ENCODE results near the gene EFL1. TPM values are rescaled to one million over a fixed set of nuclear protein-coding genes. Genes with fewer than 3 reads are reported as not detected.

The EFL1 gene
- polyA plus RNA-seq, 1 experiment = 13.0 TPM

DNA sequence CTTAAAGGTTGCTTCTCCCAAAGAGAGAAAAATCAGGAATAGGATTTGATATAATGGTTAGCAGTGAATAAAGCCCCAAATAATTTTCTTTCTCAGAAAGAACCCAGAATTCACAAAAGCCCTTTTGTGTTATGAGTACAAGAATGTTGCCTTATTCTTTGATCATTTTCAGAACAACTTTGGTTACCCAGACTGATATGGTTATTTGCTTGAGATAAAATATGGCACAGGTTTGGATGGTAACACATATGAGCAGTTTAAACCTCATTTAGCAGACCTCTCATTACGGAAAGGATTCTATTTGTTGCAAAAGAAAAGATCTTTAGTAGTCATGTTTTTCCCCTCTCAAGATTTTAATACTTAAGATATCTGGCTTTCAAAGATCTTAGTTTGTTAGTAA, 111.9 kb downstream of the EFL1 start:
- ChIA-PET CTCF (interaction anchor here (1.3 kb wide), 1 partner anchor 10 kb away, joined by 3 read pairs; no protein-coding TSS in a partner anchor), POLR2A (no interaction called here)
- TF ChIP-seq, protein P1, sequence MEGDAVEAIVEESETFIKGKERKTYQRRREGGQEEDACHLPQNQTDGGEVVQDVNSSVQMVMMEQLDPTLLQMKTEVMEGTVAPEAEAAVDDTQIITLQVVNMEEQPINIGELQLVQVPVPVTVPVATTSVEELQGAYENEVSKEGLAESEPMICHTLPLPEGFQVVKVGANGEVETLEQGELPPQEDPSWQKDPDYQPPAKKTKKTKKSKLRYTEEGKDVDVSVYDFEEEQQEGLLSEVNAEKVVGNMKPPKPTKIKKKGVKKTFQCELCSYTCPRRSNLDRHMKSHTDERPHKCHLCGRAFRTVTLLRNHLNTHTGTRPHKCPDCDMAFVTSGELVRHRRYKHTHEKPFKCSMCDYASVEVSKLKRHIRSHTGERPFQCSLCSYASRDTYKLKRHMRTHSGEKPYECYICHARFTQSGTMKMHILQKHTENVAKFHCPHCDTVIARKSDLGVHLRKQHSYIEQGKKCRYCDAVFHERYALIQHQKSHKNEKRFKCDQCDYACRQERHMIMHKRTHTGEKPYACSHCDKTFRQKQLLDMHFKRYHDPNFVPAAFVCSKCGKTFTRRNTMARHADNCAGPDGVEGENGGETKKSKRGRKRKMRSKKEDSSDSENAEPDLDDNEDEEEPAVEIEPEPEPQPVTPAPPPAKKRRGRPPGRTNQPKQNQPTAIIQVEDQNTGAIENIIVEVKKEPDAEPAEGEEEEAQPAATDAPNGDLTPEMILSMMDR (IDR thresholded peaks at IDR 0.05; ENCODE audit: insufficient read depth, low read depth, low read length) = no peak
- Histone ChIP-seq H3K27me3 (ENCODE audit: control insufficient read depth, insufficient read depth, low read length) (no peaks in the 10 kb centered on the region), H3K36me3 (ENCODE audit: control insufficient read depth, insufficient read depth, low read length) (0 out of 2 replicates have a peak, but pooled peaks cover 1% of the 10 kb centered on the region), H3K4me3 (ENCODE audit: low read depth, low read length) (no peak overlapping the region)
- no peak for DNase-seq (ENCODE audit: low read depth)

- TF ChIP-seq, protein P1 (IDR thresholded peaks at IDR 0.05; ENCODE audit: insufficient read depth, low read depth, low read length) = no peak
- no peaks in the 10 kb centered on the region for H3K27me3 ChIP-seq (ENCODE audit: control insufficient read depth, insufficient read depth, low read length)
- POLR2A ChIA-PET = no interaction called here
- H3K36me3 ChIP-seq (ENCODE audit: control insufficient read depth, insufficient read depth, low read length) = 0 out of 2 replicates have a peak, but pooled peaks cover 1% of the 10 kb centered on the region
- CTCF ChIA-PET = interaction anchor here (1.0 to 1.1 kb wide), 2 partner anchors 14 to 37 kb away, joined by 3 to 5 read pairs; no protein-coding TSS in a partner anchor
- DNase-seq (ENCODE audit: low read depth) = no peak
- no peak overlapping the region for H3K4me3 ChIP-seq (ENCODE audit: low read depth, low read length)
These were observed 115.5 kb downstream of the EFL1 start for GRCh38 chr15:82146990-82147461.

- ChIA-PET POLR2A (no interaction called here), CTCF (interaction anchor here (1.1 kb wide), 1 partner anchor 14 kb away, joined by 3 read pairs; no protein-coding TSS in a partner anchor)
- DNase-seq (ENCODE audit: low read depth) = no peak
- no peak overlapping the region for H3K4me3 ChIP-seq (ENCODE audit: low read depth, low read length)
- no peaks in the 10 kb centered on the region for H3K27me3 ChIP-seq (ENCODE audit: control insufficient read depth, insufficient read depth, low read length)
- H3K36me3 ChIP-seq (ENCODE audit: control insufficient read depth, insufficient read depth, low read length) = 0 out of 2 replicates have a peak, but pooled peaks cover 1% of the 10 kb centered on the region
- TF ChIP-seq, protein P1 (IDR thresholded peaks at IDR 0.05; ENCODE audit: insufficient read depth, low read depth, low read length) = no peak
These were observed 116.0 kb downstream of the EFL1 start for GRCh38 chr15:82146576-82146975.

- ChIA-PET POLR2A (no interaction called here), CTCF (interaction anchor here (0.9 to 1.4 kb wide), 5 partner anchors 15 to 53 kb away, joined by 3 to 4 read pairs (median 3); no protein-coding TSS in a partner anchor)
- Histone ChIP-seq H3K27me3 (ENCODE audit: control insufficient read depth, insufficient read depth, low read length) (no peaks in the 10 kb centered on the region), H3K4me3 (ENCODE audit: low read depth, low read length) (no peak overlapping the region), H3K36me3 (ENCODE audit: control insufficient read depth, insufficient read depth, low read length) (no peaks in the 10 kb centered on the region)
- TF ChIP-seq, protein P1 (IDR thresholded peaks at IDR 0.05; ENCODE audit: insufficient read depth, low read depth, low read length) = no peak
- DNase-seq (ENCODE audit: low read depth) = no peak
These were observed 118.8 kb downstream of the EFL1 start for GRCh38 chr15:82143390-82144385.

- POLR2A ChIA-PET = no interaction called here
- DNase-seq (ENCODE audit: low read depth) = no peak
- TF ChIP-seq, protein P1 (IDR thresholded peaks at IDR 0.05; ENCODE audit: insufficient read depth, low read depth, low read length) = no peak
- Histone ChIP-seq H3K27me3 (ENCODE audit: control insufficient read depth, insufficient read depth, low read length) (no peaks in the 10 kb centered on the region), H3K4me3 (ENCODE audit: low read depth, low read length) (no peak overlapping the region), H3K36me3 (ENCODE audit: control insufficient read depth, insufficient read depth, low read length) (peaks cover 2% of the 10 kb centered on the region; the same call in 1 of the 2 replicates)
- CTCF ChIA-PET = interaction anchor here (0.7 to 3.0 kb wide), 9 partner anchors 10 to 659 kb away, joined by 3 to 27 read pairs (median 6); no protein-coding TSS in a partner anchor
These were observed 121.6 kb downstream of the EFL1 start for GRCh38 chr15:82140886-82141285.

Measured in BJ (cell line).